H9 (cell line): ENCODE measurements around the gene RAD51. TPM values are rescaled to one million over a fixed set of nuclear protein-coding genes. Genes with fewer than 3 reads are reported as not detected.

Experiments used
- DNase-seq: peaks from one replicate; pipeline ENCODE4 v3.0.0-alpha.2; 2017
- H2AFZ ChIP-seq: one replicate; pipeline ENCODE4 v1.6.1; 2013; ENCODE audit warnings: mild to moderate bottlenecking, low read length, control low read depth, moderate library complexity
- H2AK5ac ChIP-seq: 2 replicates; pipeline ENCODE4 v1.6.1; 2013; ENCODE audit warnings: low read length, control low read depth, mixed read lengths; ENCODE audit not compliant: insufficient read length
- H2BK120ac ChIP-seq: one replicate; pipeline ENCODE4 v1.6.1; 2013; ENCODE audit warnings: low read depth, mild to moderate bottlenecking, low read length, control low read depth, inconsistent platforms; ENCODE audit not compliant: poor library complexity, severe bottlenecking
- H2BK12ac ChIP-seq: 2 replicates; pipeline ENCODE4 v1.6.1; 2013; ENCODE audit warnings: low read length, control low read depth, mixed read lengths, low read depth; ENCODE audit not compliant: insufficient read length
- H2BK15ac ChIP-seq: 2 replicates; pipeline ENCODE4 v1.6.1; 2013; ENCODE audit warnings: low read depth, low read length, control low read depth
- H2BK20ac ChIP-seq: one replicate; pipeline ENCODE4 v1.6.1; 2013; ENCODE audit warnings: low read depth, mild to moderate bottlenecking, low read length, control low read depth, inconsistent platforms; ENCODE audit not compliant: poor library complexity, severe bottlenecking
- H2BK5ac ChIP-seq: 2 replicates; pipeline ENCODE4 v1.6.1; 2013; ENCODE audit warnings: low read length, control low read depth, mixed read lengths; ENCODE audit not compliant: insufficient read length
- H3K14ac ChIP-seq: 2 replicates; pipeline ENCODE4 v1.6.1; 2013; ENCODE audit warnings: low read length, control low read depth; ENCODE audit not compliant: insufficient read depth
- H3K18ac ChIP-seq: 2 replicates; pipeline ENCODE4 v1.6.1; 2013; ENCODE audit warnings: low read depth, mild to moderate bottlenecking, mixed read lengths, low read length, control low read depth; ENCODE audit not compliant: insufficient read length
- H3K23ac ChIP-seq: 2 replicates; pipeline ENCODE4 v1.6.1; 2013; ENCODE audit warnings: low read length, control low read depth, mixed read lengths, low read depth; ENCODE audit not compliant: insufficient read length
- H3K23me2 ChIP-seq: 2 replicates; pipeline ENCODE4 v1.6.1; 2013; ENCODE audit warnings: low read depth, mild to moderate bottlenecking, mixed read lengths, low read length, control low read depth; ENCODE audit not compliant: insufficient read length, poor library complexity, severe bottlenecking
- H3K27ac ChIP-seq: 2 replicates; pipeline ENCODE4 v1.5.1; 2013; ENCODE audit warnings: low read length, control low read depth, mixed read lengths, low read depth; ENCODE audit not compliant: insufficient read length
- H3K27me3 ChIP-seq: 2 replicates; pipeline ENCODE4 v1.6.1; 2013; ENCODE audit warnings: low read length, control low read depth, inconsistent platforms; ENCODE audit not compliant: insufficient read depth
- H3K4ac ChIP-seq: 2 replicates; pipeline ENCODE4 v1.6.1; 2013; ENCODE audit warnings: low read depth, mild to moderate bottlenecking, control low read depth, inconsistent platforms, low read length, moderate library complexity
- H3K4me1 ChIP-seq: 2 replicates; pipeline ENCODE4 v1.6.1; 2013; ENCODE audit warnings: low read length, control low read depth, inconsistent platforms; ENCODE audit not compliant: insufficient read depth
- H3K4me2 ChIP-seq: 2 replicates; pipeline ENCODE4 v1.6.1; 2013; ENCODE audit warnings: low read length, control low read depth, mixed read lengths; ENCODE audit not compliant: insufficient read length, insufficient read depth
- H3K56ac ChIP-seq: 2 replicates; pipeline ENCODE4 v1.6.1; 2013; ENCODE audit warnings: low read depth, mild to moderate bottlenecking, mixed read lengths, low read length, control low read depth; ENCODE audit not compliant: insufficient read length
- H3K79me1 ChIP-seq: 2 replicates; pipeline ENCODE4 v1.6.1; 2013; ENCODE audit warnings: low read depth, mild to moderate bottlenecking, moderate library complexity, low read length, control low read depth, inconsistent platforms; ENCODE audit not compliant: insufficient read depth, poor library complexity, severe bottlenecking
- H3K79me2 ChIP-seq: 2 replicates; pipeline ENCODE4 v1.6.1; 2013; ENCODE audit warnings: low read length, control low read depth, inconsistent platforms; ENCODE audit not compliant: insufficient read depth
- H3K9ac ChIP-seq: 2 replicates; pipeline ENCODE4 v1.6.1; 2013; ENCODE audit warnings: low read length, control low read depth, mixed read lengths; ENCODE audit not compliant: insufficient read length; ENCODE audit errors: extremely low read depth
- H3K9me3 ChIP-seq: one replicate; pipeline ENCODE4 v1.6.1; 2013; ENCODE audit warnings: low read depth, low read length, inconsistent platforms; ENCODE audit not compliant: control insufficient read depth
- H3T11ph ChIP-seq: one replicate; pipeline ENCODE4 v1.6.1; 2013; ENCODE audit warnings: mild to moderate bottlenecking, low read length, control low read depth, inconsistent platforms
- H4K20me1 ChIP-seq: one replicate; pipeline ENCODE4 v1.6.1; 2013; ENCODE audit not compliant: control insufficient read depth, insufficient read length, insufficient read depth
- H4K5ac ChIP-seq: 2 replicates; pipeline ENCODE4 v1.6.1; 2013; ENCODE audit warnings: low read depth, mild to moderate bottlenecking, mixed read lengths, low read length, control low read depth; ENCODE audit not compliant: insufficient read length
- H4K8ac ChIP-seq: replicated peaks from 2 replicates; pipeline ENCODE4 v1.6.1; 2013; ENCODE audit warnings: low read length, control low read depth, mixed read lengths, low read depth; ENCODE audit not compliant: insufficient read length
- H4K91ac ChIP-seq: 2 replicates; pipeline ENCODE4 v1.6.1; 2013; ENCODE audit warnings: low read depth, mild to moderate bottlenecking, moderate library complexity, mixed read lengths, low read length, control low read depth; ENCODE audit not compliant: insufficient read length
- H3K27ac Mint-ChIP-seq, 3 experiments: 2 replicates in 2 of 3; 3 replicates in 1 of 3; pipeline ENCODE4 v1.8.0; 2020 to 2021; ENCODE audit warnings: mixed read lengths in 3 of 3, mild to moderate bottlenecking in 1 of 3, moderate library complexity in 1 of 3
- H3K27me3 Mint-ChIP-seq: 2 replicates; pipeline ENCODE4 v1.8.0; 2021; ENCODE audit warnings: low read depth, mild to moderate bottlenecking, moderate library complexity, mixed read lengths
- H3K36me3 Mint-ChIP-seq, 3 experiments: 2 replicates in 2 of 3; 3 replicates in 1 of 3; pipeline ENCODE4 v1.8.0; 2020 to 2021; ENCODE audit warnings: low read depth in 3 of 3, mixed read lengths in 3 of 3; ENCODE audit not compliant: insufficient read depth in 1 of 3
- H3K4me1 Mint-ChIP-seq, 2 experiments: 2 replicates each; pipeline ENCODE4 v1.8.0; 2020; ENCODE audit warnings: mixed read lengths in 2 of 2
- H3K4me3 Mint-ChIP-seq, 2 experiments: 2 replicates in 1 of 2; 3 replicates in 1 of 2; pipeline ENCODE4 v1.8.0; 2020 to 2021; ENCODE audit warnings: mild to moderate bottlenecking in 2 of 2, mixed read lengths in 2 of 2, moderate library complexity in 1 of 2
- H3K9me3 Mint-ChIP-seq, 2 experiments: 2 replicates in 1 of 2; 3 replicates in 1 of 2; pipeline ENCODE4 v1.8.0; 2020; ENCODE audit warnings: mild to moderate bottlenecking in 2 of 2, mixed read lengths in 2 of 2, moderate library complexity in 1 of 2
- WGBS: extraction: QIAGEN DNeasy Blood & Tissue Kit; methylation state at CpG from one replicate; pipeline ENCODE4 v1.1.7; 2013; ENCODE audit warnings: missing lambda C conversion rate, low lambda C conversion rate, mixed read lengths; ENCODE audit not compliant: insufficient read length; ENCODE audit errors: extremely low coverage; 5-methylcytosine and 5-hydroxymethylcytosine counted together
- total RNA-seq: library from RNA; stranded (reverse); gene quantifications from 2 replicates; pipeline ENCODE4 v1.2.1, GENCODE V29; 2021
- TF ChIP-seq, protein P1 (sequence below): fragments of 200-600 bp; sonication (generic); conservative IDR thresholded peaks from 3 replicates; pipeline ENCODE4 v1.8.0; 2021; ENCODE audit warnings: antibody characterized with exemption, mild to moderate bottlenecking

RAD51 gene
- total RNA-seq, 1 experiment from 2014 or later: 39.2 TPM

DNA sequence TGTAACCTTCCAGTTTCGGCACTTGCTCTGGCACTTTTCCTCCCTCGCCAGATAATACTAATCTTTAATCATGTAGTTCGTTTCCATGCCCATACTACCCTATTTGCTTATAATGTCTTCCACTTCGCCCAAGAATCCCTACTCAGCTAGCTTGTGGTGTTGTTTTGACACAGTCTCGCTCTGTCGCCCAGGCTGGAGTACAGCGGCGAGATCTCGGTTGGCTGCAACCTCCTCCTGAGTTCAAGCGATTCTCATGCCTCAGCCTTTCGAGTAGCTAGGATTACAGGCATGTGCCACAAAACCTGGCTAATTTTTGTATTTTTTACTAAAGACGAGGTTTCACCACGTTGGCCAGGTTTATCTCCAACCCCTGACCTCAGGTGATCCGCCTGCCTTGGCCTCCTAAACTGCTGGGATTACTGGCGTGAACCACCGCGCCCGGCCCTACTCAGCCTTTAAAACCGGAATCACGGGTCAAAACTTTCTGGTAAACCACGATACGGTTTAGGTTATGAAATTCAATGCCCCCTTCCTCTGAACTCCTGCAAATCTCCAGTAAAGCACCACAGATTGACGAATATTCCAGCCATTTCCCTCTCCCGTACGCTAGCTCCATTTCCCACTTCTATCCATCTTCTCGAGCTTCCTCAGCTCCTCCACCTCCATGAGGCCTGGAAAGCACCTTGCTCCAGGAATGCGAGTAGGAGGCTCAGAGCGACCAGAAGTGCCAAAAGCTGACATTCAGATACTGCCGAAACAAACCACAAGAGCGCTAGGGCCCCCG is 878 bp upstream of the RAD51 start:
- no peaks in the 10 kb centered on the region for H4K20me1 ChIP-seq
- DNase-seq: no peak
- peak overlapping the region; percentile 83 for H3K4me2 ChIP-seq
- H3K79me2 ChIP-seq: no peaks in the 10 kb centered on the region; the same call in 1 of the 2 replicates
- no peak overlapping the region for H4K91ac ChIP-seq
- H2BK15ac ChIP-seq: no peak overlapping the region
- no peak overlapping the region for H3K27ac ChIP-seq
- H3K56ac ChIP-seq: no peak overlapping the region
- no peak overlapping the region for H4K8ac ChIP-seq
- no peak overlapping the region for H2BK5ac ChIP-seq
- no peaks in the 10 kb centered on the region for H3K9me3 ChIP-seq
- H2AFZ ChIP-seq: no peak overlapping the region
- H4K5ac ChIP-seq: no peak overlapping the region
- peak overlapping the region; percentile 61 for H3K9ac ChIP-seq
- no peaks in the 10 kb centered on the region for H3K79me1 ChIP-seq
- no peak overlapping the region for H2BK120ac ChIP-seq
- H3K23ac ChIP-seq: no peak overlapping the region
- no peaks in the 10 kb centered on the region for H3K27me3 ChIP-seq
- H2BK12ac ChIP-seq: no peak overlapping the region
- H3K18ac ChIP-seq: no peak overlapping the region
- peaks cover 8 to 21% (median 15%) of the 10 kb centered on the region in 3 experiments; a peak in 6 of 7 replicates for H3K36me3 Mint-ChIP-seq
- H3K4me1 Mint-ChIP-seq: peaks cover 12 to 21% of the 10 kb centered on the region in 2 experiments
- no peak overlapping the region for H2BK20ac ChIP-seq
- no peak overlapping the region for H3T11ph ChIP-seq
- H3K27me3 Mint-ChIP-seq: no peaks in the 10 kb centered on the region; the same call in 1 of the 2 replicates
- no peaks in the 10 kb centered on the region; the same call in 1 of the 2 replicates for H3K4me1 ChIP-seq
- no peaks in the 10 kb centered on the region; a peak in 1 of 5 replicates for H3K9me3 Mint-ChIP-seq
- H3K27ac Mint-ChIP-seq: peak overlapping the region; percentile 92 to 99 (median 97)
- WGBS: no CpG with 5 or more reads among the region's 31 CpGs
- H3K4ac ChIP-seq: no peak overlapping the region
- no peak overlapping the region for H3K14ac ChIP-seq
- no peaks in the 10 kb centered on the region for H3K23me2 ChIP-seq
- H3K4me3 Mint-ChIP-seq: peak overlapping the region; percentile 87 to 98
- TF ChIP-seq, protein P1, sequence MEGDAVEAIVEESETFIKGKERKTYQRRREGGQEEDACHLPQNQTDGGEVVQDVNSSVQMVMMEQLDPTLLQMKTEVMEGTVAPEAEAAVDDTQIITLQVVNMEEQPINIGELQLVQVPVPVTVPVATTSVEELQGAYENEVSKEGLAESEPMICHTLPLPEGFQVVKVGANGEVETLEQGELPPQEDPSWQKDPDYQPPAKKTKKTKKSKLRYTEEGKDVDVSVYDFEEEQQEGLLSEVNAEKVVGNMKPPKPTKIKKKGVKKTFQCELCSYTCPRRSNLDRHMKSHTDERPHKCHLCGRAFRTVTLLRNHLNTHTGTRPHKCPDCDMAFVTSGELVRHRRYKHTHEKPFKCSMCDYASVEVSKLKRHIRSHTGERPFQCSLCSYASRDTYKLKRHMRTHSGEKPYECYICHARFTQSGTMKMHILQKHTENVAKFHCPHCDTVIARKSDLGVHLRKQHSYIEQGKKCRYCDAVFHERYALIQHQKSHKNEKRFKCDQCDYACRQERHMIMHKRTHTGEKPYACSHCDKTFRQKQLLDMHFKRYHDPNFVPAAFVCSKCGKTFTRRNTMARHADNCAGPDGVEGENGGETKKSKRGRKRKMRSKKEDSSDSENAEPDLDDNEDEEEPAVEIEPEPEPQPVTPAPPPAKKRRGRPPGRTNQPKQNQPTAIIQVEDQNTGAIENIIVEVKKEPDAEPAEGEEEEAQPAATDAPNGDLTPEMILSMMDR: no peak
- H2AK5ac ChIP-seq: no peak overlapping the region
